ENCODE data around the gene PNMA6A. TPM values are rescaled to one million over a fixed set of nuclear protein-coding genes. Genes with fewer than 3 reads are reported as not detected.

The PNMA6A gene
- total and polyA plus RNA-seq, 9 of the 15 experiments (the other 6 are each of a cell fraction or from before 2014, with no cell fraction given): 0.10 to 6.9 (median 1.3) TPM

DNA sequence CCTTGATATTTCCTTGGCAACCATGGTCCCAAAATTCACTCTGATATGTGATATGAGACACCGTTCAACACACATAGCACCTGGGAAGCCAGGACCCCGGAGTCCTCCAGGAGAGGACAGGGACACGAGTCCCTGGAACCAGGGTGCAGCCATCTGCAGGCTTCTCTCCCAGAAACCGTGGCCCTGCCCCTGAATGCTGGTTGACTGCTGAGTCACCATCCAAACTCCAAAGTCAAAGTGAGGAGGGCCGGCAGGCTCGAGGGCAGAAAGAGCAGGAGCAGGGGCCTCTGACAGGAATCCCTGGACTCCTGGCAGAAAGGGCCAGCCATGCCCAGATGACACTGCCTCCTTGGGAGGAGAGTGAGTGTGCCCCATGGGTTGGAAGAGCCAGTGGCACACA is 6.9 kb upstream of the PNMA6A start (continued):
- TF ChIP-seq L3MBTL2 (IDR thresholded peaks at IDR 0.05) (peak; percentile 58; the same call in 1 of the 2 replicates), MTA3 (IDR thresholded peaks at IDR 0.05; ENCODE audit: borderline replicate concordance) (no peak), DDX20 (tag; IDR thresholded peaks at IDR 0.05; ENCODE audit: low read depth) (no peak), ZNF778 (CRISPR knock-in tag; IDR thresholded peaks at IDR 0.05) (no peak), NR4A1 (CRISPR knock-in tag; IDR thresholded peaks at IDR 0.05) (0 out of 2 replicates have a peak, but pooled peaks have one; percentile 11), NR4A1 (tag; IDR thresholded peaks at IDR 0.05) (peak; percentile 81), ZNF175 (CRISPR knock-in tag; IDR thresholded peaks at IDR 0.05; ENCODE audit: low read depth) (peak; percentile 45; the same call in 1 of the 2 replicates), STAG1 (CRISPR knock-in tag; IDR thresholded peaks at IDR 0.05; ENCODE audit: borderline replicate concordance) (no peak)
- TF ChIP-seq, protein P1, sequence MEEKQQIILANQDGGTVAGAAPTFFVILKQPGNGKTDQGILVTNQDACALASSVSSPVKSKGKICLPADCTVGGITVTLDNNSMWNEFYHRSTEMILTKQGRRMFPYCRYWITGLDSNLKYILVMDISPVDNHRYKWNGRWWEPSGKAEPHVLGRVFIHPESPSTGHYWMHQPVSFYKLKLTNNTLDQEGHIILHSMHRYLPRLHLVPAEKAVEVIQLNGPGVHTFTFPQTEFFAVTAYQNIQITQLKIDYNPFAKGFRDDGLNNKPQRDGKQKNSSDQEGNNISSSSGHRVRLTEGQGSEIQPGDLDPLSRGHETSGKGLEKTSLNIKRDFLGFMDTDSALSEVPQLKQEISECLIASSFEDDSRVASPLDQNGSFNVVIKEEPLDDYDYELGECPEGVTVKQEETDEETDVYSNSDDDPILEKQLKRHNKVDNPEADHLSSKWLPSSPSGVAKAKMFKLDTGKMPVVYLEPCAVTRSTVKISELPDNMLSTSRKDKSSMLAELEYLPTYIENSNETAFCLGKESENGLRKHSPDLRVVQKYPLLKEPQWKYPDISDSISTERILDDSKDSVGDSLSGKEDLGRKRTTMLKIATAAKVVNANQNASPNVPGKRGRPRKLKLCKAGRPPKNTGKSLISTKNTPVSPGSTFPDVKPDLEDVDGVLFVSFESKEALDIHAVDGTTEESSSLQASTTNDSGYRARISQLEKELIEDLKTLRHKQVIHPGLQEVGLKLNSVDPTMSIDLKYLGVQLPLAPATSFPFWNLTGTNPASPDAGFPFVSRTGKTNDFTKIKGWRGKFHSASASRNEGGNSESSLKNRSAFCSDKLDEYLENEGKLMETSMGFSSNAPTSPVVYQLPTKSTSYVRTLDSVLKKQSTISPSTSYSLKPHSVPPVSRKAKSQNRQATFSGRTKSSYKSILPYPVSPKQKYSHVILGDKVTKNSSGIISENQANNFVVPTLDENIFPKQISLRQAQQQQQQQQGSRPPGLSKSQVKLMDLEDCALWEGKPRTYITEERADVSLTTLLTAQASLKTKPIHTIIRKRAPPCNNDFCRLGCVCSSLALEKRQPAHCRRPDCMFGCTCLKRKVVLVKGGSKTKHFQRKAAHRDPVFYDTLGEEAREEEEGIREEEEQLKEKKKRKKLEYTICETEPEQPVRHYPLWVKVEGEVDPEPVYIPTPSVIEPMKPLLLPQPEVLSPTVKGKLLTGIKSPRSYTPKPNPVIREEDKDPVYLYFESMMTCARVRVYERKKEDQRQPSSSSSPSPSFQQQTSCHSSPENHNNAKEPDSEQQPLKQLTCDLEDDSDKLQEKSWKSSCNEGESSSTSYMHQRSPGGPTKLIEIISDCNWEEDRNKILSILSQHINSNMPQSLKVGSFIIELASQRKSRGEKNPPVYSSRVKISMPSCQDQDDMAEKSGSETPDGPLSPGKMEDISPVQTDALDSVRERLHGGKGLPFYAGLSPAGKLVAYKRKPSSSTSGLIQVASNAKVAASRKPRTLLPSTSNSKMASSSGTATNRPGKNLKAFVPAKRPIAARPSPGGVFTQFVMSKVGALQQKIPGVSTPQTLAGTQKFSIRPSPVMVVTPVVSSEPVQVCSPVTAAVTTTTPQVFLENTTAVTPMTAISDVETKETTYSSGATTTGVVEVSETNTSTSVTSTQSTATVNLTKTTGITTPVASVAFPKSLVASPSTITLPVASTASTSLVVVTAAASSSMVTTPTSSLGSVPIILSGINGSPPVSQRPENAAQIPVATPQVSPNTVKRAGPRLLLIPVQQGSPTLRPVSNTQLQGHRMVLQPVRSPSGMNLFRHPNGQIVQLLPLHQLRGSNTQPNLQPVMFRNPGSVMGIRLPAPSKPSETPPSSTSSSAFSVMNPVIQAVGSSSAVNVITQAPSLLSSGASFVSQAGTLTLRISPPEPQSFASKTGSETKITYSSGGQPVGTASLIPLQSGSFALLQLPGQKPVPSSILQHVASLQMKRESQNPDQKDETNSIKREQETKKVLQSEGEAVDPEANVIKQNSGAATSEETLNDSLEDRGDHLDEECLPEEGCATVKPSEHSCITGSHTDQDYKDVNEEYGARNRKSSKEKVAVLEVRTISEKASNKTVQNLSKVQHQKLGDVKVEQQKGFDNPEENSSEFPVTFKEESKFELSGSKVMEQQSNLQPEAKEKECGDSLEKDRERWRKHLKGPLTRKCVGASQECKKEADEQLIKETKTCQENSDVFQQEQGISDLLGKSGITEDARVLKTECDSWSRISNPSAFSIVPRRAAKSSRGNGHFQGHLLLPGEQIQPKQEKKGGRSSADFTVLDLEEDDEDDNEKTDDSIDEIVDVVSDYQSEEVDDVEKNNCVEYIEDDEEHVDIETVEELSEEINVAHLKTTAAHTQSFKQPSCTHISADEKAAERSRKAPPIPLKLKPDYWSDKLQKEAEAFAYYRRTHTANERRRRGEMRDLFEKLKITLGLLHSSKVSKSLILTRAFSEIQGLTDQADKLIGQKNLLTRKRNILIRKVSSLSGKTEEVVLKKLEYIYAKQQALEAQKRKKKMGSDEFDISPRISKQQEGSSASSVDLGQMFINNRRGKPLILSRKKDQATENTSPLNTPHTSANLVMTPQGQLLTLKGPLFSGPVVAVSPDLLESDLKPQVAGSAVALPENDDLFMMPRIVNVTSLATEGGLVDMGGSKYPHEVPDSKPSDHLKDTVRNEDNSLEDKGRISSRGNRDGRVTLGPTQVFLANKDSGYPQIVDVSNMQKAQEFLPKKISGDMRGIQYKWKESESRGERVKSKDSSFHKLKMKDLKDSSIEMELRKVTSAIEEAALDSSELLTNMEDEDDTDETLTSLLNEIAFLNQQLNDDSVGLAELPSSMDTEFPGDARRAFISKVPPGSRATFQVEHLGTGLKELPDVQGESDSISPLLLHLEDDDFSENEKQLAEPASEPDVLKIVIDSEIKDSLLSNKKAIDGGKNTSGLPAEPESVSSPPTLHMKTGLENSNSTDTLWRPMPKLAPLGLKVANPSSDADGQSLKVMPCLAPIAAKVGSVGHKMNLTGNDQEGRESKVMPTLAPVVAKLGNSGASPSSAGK (IDR thresholded peaks at IDR 0.05): peak; percentile 29; the same call in 1 of the 2 replicates
- TF ChIP-seq, protein P2, sequence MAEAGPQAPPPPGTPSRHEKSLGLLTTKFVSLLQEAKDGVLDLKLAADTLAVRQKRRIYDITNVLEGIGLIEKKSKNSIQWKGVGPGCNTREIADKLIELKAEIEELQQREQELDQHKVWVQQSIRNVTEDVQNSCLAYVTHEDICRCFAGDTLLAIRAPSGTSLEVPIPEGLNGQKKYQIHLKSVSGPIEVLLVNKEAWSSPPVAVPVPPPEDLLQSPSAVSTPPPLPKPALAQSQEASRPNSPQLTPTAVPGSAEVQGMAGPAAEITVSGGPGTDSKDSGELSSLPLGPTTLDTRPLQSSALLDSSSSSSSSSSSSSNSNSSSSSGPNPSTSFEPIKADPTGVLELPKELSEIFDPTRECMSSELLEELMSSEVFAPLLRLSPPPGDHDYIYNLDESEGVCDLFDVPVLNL (CRISPR knock-in tag; IDR thresholded peaks at IDR 0.05; ENCODE audit: low read depth): no peak
- TF ChIP-seq, protein P3, sequence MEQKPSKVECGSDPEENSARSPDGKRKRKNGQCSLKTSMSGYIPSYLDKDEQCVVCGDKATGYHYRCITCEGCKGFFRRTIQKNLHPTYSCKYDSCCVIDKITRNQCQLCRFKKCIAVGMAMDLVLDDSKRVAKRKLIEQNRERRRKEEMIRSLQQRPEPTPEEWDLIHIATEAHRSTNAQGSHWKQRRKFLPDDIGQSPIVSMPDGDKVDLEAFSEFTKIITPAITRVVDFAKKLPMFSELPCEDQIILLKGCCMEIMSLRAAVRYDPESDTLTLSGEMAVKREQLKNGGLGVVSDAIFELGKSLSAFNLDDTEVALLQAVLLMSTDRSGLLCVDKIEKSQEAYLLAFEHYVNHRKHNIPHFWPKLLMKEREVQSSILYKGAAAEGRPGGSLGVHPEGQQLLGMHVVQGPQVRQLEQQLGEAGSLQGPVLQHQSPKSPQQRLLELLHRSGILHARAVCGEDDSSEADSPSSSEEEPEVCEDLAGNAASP (IDR thresholded peaks at IDR 0.05): no peak
